ENCODE results near the gene MUS81. TPM values are rescaled to one million over a fixed set of nuclear protein-coding genes. Genes with fewer than 3 reads are reported as not detected.

MUS81 gene
- total and polyA plus RNA-seq, 9 of the 15 experiments (the other 6 are each of a cell fraction or from before 2014, with no cell fraction given) = 13.4 to 118 (median 53.7) TPM

DNA sequence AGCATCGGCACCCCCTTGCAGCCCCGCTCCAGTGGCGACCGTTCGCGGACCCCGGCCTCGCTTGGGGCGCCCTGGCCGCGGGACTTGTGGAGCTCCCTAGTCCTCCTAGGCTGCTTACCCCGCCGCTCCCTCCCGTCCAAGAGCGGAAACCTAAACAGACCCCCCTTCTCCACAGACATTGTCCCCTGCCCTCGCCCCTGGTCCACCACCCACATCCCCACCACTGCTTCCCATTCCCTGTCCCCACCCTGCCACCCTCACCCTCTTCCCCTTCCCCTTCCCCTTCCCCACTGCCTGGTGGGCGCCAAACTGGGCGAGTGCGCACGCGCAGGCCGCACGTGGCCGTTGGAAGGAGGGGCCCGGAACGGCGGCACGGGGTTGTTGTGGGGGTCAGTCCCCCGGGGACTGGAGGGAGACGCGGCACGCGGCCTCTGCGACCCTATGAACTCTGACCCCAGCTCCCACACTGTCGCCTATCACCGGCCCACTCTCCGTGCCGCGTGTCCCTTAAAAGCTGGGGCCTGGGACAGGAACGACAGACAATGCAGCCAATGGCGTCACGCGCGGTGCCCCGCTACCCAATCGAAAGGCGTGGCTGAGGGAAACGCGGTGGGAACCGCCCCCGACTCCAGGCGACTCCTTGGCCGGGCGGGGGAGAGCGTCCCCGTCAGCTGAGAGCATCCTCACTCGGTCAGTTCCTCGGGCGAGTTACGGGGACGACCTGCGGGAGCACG, 26.8 kb upstream of the MUS81 start, which contains the start of gene SNX32 (continued):
- TF ChIP-seq NFXL1 (CRISPR knock-in tag; IDR thresholded peaks at IDR 0.05) (no peak), MECOM (CRISPR knock-in tag; IDR thresholded peaks at IDR 0.05) (no peak), YY1 (IDR thresholded peaks at IDR 0.05; ENCODE audit: borderline replicate concordance in 1 of 3, control insufficient read depth in 1 of 3, extremely low read depth in 1 of 3, insufficient read depth in 3 of 3, insufficient read length in 1 of 3, insufficient replicate concordance in 2 of 3, low read depth in 1 of 3, low read length in 2 of 3) (no peak), FOXA3 (CRISPR knock-in tag; conservative IDR thresholded peaks at IDR 0.05 in 1 of 2, IDR thresholded peaks at IDR 0.05 in 1 of 2) (no peak), NR2C1 (IDR thresholded peaks at IDR 0.05) (peak; percentile 73), NR2C1 (tag; IDR thresholded peaks at IDR 0.05) (0 out of 2 replicates have a peak, but pooled peaks have one; percentile 10), RBM25 (IDR thresholded peaks at IDR 0.05; ENCODE audit: low read depth, low read length, severe bottlenecking) (peak; percentile 90), TBL1XR1 (IDR thresholded peaks at IDR 0.05; ENCODE audit: low read length in 2 of 2) (no peak)
- TF ChIP-seq, protein P1, sequence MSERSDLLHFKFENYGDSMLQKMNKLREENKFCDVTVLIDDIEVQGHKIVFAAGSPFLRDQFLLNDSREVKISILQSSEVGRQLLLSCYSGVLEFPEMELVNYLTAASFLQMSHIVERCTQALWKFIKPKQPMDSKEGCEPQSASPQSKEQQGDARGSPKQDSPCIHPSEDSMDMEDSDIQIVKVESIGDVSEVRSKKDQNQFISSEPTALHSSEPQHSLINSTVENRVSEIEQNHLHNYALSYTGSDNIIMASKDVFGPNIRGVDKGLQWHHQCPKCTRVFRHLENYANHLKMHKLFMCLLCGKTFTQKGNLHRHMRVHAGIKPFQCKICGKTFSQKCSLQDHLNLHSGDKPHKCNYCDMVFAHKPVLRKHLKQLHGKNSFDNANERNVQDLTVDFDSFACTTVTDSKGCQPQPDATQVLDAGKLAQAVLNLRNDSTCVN (CRISPR knock-in tag; IDR thresholded peaks at IDR 0.05) = no peak
- TF ChIP-seq, protein P2, sequence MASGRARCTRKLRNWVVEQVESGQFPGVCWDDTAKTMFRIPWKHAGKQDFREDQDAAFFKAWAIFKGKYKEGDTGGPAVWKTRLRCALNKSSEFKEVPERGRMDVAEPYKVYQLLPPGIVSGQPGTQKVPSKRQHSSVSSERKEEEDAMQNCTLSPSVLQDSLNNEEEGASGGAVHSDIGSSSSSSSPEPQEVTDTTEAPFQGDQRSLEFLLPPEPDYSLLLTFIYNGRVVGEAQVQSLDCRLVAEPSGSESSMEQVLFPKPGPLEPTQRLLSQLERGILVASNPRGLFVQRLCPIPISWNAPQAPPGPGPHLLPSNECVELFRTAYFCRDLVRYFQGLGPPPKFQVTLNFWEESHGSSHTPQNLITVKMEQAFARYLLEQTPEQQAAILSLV (tag; IDR thresholded peaks at IDR 0.05) = no peak
- TF ChIP-seq, protein P3, sequence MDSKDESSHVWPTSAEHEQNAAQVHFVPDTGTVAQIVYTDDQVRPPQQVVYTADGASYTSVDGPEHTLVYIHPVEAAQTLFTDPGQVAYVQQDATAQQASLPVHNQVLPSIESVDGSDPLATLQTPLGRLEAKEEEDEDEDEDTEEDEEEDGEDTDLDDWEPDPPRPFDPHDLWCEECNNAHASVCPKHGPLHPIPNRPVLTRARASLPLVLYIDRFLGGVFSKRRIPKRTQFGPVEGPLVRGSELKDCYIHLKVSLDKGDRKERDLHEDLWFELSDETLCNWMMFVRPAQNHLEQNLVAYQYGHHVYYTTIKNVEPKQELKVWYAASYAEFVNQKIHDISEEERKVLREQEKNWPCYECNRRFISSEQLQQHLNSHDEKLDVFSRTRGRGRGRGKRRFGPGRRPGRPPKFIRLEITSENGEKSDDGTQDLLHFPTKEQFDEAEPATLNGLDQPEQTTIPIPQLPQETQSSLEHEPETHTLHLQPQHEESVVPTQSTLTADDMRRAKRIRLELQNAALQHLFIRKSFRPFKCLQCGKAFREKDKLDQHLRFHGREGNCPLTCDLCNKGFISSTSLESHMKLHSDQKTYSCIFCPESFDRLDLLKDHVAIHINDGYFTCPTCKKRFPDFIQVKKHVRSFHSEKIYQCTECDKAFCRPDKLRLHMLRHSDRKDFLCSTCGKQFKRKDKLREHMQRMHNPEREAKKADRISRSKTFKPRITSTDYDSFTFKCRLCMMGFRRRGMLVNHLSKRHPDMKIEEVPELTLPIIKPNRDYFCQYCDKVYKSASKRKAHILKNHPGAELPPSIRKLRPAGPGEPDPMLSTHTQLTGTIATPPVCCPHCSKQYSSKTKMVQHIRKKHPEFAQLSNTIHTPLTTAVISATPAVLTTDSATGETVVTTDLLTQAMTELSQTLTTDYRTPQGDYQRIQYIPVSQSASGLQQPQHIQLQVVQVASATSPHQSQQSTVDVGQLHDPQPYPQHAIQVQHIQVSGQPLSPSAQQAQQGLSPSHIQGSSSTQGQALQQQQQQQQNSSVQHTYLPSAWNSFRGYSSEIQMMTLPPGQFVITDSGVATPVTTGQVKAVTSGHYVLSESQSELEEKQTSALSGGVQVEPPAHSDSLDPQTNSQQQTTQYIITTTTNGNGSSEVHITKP (IDR thresholded peaks at IDR 0.05; ENCODE audit: partially characterized antibody) = peak; percentile 45
- TF ChIP-seq, protein P4, sequence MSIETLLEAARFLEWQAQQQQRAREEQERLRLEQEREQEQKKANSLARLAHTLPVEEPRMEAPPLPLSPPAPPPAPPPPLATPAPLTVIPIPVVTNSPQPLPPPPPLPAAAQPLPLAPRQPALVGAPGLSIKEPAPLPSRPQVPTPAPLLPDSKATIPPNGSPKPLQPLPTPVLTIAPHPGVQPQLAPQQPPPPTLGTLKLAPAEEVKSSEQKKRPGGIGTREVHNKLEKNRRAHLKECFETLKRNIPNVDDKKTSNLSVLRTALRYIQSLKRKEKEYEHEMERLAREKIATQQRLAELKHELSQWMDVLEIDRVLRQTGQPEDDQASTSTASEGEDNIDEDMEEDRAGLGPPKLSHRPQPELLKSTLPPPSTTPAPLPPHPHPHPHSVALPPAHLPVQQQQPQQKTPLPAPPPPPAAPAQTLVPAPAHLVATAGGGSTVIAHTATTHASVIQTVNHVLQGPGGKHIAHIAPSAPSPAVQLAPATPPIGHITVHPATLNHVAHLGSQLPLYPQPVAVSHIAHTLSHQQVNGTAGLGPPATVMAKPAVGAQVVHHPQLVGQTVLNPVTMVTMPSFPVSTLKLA (conservative IDR thresholded peaks at IDR 0.05) = no peak
- TF ChIP-seq, protein P5, sequence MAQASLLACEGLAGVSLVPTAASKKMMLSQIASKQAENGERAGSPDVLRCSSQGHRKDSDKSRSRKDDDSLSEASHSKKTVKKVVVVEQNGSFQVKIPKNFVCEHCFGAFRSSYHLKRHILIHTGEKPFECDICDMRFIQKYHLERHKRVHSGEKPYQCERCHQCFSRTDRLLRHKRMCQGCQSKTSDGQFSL (CRISPR knock-in tag; IDR thresholded peaks at IDR 0.05) = no peak
- TF ChIP-seq, protein P5 (tag; IDR thresholded peaks at IDR 0.05) = no peak
